Erythroblast (primary cell): Measurements from ENCODE around the gene HSP90B1.

Experiments used
- GATA1 ChIP-seq: IDR thresholded peaks from 2 replicates; pipeline ENCODE4 v1.6.1; 2011; ENCODE audit warnings: low read depth, mild to moderate bottlenecking, control low read depth, low read length, moderate library complexity
- POLR2A ChIP-seq: IDR thresholded peaks from 2 replicates; pipeline ENCODE4 v1.6.1; 2011; ENCODE audit warnings: mild to moderate bottlenecking, low read length

DNA sequence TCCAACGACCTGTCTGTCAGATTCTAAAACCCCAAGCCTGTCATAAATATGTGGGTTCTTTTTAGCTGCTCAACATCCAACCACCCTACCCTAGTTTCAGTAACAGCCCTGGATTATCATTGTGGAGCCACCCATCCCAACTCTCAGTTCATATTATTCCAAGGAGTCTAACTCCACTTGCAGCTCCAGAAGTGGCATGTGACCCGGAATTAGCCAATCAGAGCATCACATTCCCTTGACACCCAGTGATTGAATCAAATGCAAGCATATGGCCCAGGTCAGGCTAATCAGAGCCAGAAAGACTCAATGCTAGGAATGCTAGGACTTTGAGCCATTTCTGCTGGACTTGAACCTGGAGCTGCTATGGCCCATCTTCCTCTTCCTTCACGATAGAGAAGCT, 17.1 kb upstream of the HSP90B1 start:
- TF ChIP-seq POLR2A (no peak), GATA1 (no peak)
